ENCODE results near the gene GBGT1.
A peak's percentile ranks its signal among the peaks of the same experiment; 100 is the strongest.

Gene GBGT1

DNA sequence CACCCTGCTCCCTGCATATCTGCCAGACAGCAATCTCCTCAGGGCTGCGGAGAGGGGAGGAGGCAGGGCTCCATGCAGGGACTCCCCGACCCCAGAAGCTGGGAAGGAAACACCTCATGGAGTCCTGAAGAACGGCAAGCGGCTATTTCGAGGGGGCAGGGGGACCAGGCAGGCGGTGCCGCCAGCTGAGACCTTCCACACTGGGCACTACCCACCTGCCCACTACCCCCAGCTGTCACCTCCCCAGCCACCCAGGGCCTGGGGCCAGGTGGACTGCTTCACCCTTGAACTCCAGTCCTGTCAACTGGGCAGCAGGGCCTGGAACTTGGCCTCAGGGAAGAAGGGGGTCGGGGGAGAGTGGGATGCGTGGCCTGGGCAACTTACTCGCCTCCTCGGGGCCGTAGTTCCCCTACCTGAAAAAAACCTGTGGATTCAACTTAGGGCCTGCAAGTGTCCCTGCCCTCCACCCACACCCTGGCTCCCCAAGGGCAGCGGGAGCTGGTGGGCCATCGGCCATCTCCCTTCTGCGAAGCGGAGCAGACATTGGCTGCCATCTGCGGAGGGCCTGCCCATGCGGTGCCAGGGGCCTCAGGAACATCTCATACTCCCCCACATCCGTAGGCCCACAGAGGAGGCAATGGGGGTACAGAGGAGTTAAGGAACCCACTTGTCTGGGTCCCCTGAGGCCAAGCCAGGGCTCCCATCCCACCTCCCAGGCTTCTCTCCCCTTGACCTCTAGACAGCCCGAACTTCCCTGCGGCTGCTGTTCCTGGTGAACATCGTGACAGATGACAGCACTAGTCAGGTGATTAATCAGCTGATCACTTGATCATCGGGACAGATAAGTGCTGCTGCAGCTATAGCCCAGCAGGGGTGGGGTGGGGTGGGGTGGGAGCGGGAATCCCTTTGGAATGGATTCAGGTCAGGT, 24.2 kb downstream of the GBGT1 start:
- no peak for TF ChIP-seq POLR2AphosphoS5 (IDR thresholded peaks at IDR 0.05; ENCODE audit: low read depth, low read length)
- FAIRE-seq (no peak), DNase-seq (ENCODE audit: insufficient read length, low spot score) (no peak)

DNA sequence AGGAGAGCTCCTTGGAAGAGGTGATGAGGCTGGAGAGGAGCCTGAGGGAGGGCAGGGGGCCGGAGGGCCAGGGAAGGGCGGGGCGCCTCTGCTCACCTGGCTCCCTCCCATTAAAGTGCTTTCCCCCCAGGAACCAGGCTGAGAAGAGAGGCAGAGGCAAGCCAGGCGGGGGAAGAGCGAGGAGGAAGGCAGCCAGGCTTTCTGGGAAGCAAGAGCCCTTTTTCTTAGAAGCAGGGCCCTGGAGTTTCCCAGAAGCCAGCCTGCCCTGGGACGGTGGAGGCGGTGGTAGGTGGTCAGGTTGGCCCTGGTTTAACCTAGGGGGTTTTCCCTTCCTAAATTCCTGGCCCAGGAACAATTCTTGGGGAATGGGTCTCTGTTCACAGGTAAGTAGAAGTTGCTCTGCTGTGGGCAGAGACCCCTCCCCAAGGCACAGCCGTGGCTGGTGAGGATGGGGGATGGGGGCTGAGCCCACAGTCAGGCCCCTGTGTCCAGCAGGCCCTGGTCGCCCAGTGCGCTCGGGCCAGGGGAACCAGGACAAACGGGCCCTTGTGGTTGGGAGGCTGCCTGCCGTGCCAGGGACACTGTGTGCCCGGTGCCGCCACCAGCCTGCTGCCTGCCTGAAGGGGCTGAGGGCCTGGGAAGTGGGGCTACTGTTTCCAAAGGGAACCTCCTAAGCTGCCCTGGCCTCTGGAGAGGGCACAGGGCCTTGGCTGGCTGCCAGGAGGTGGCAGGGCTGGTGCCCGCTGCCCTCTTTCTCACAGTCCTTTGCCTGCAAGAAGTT, 26.1 kb downstream of the GBGT1 start:
- TF ChIP-seq PAX5 (IDR thresholded peaks at IDR 0.05; ENCODE audit: insufficient read depth, low read length, severe bottlenecking) (no peak), TAF1 (IDR thresholded peaks at IDR 0.05; ENCODE audit: low read depth, low read length) (no peak), POLR2A (IDR thresholded peaks at IDR 0.05; ENCODE audit: low read depth, low read length) (no peak), POLR2AphosphoS5 (IDR thresholded peaks at IDR 0.05; ENCODE audit: low read depth, low read length) (no peak), POU2F2 (IDR thresholded peaks at IDR 0.05; ENCODE audit: low read depth, low read length) (no peak), SPI1 (IDR thresholded peaks at IDR 0.05; ENCODE audit: low read depth, low read length) (no peak)
- FAIRE-seq (no peak), DNase-seq (ENCODE audit: insufficient read length, low spot score) (no peak)

DNA sequence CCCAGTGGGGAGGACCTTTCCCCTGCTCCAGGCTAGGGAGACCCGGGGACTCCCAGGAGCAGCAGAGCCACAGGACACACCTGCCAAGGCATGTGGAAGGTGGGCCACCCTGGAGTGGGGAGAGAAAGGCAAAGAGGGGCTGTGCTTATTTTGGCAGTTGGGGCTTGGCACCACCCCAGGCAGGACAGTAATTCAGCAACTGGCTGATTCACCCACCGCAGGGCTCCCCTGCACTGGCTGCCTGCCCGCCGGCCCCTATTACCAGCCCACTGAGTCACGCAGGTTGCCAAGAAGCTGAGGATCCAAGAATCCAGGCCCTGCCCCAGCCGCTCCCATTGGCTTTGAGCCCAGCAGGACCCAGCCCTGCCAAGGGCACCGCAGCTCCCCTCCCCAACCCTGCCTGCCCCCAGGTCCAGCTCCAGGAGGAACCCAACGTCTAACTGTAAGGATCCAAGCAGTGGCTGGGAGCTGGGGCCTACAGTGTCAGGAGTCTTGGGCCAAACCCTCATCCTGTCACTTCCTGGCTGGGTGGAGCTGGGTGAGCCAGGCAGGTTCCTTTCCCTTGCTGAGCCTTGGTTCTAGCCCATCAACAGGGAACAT, 28.5 kb downstream of the GBGT1 start:
- TF ChIP-seq PAX5 (IDR thresholded peaks at IDR 0.05; ENCODE audit: insufficient read depth, low read length, severe bottlenecking) (no peak), TAF1 (IDR thresholded peaks at IDR 0.05; ENCODE audit: low read depth, low read length) (no peak), POU2F2 (IDR thresholded peaks at IDR 0.05; ENCODE audit: low read depth, low read length) (no peak), POLR2AphosphoS5 (IDR thresholded peaks at IDR 0.05; ENCODE audit: low read depth, low read length) (no peak), SPI1 (IDR thresholded peaks at IDR 0.05; ENCODE audit: low read depth, low read length) (no peak), POLR2A (IDR thresholded peaks at IDR 0.05; ENCODE audit: low read depth, low read length) (no peak)
- DNase-seq (ENCODE audit: insufficient read length, low spot score) = no peak
- no peak for FAIRE-seq

DNA sequence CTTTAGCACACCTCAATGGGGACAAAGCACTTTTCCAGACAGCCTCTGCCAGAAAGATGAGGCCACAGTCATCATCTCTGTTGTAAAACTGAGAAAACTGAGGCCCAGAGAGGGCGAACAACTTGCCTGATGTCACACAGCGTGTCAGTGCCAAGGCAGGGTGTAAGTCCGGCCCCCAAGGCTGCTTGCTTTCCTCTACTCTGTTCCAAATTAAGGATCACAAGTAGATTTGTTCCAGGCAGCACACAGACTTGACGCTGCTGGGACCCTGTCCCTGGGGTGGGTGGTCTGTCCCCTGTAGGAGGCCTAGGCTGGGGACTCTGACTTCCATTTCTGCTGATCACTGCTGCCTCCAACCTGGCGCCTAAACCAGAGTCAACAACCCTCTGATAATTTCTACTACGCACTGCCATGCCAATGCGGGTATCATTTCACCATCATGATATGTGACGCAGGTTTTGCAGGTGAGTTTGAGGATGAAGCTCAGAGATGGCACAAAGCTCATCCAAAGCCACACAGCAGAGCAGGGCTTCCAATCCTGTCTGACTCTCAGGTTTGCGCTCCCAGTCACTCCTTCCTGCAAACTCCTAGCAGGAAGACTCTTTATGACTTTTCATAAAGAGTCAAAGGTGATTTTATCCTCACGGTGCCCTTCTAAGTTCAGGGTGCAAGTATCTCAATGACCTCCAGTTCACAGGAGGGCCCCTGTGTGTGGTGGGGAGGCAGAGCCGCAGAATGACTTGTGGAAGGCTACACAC, 29.1 kb downstream of the GBGT1 start:
- no peak for TF ChIP-seq POU2F2 (IDR thresholded peaks at IDR 0.05; ENCODE audit: low read depth, low read length)
- no peak for TF ChIP-seq PAX5 (IDR thresholded peaks at IDR 0.05; ENCODE audit: insufficient read depth, low read length, severe bottlenecking)
- no peak for TF ChIP-seq SPI1 (IDR thresholded peaks at IDR 0.05; ENCODE audit: low read depth, low read length)
- TF ChIP-seq POLR2A (IDR thresholded peaks at IDR 0.05; ENCODE audit: low read depth, low read length) = no peak
- TF ChIP-seq POLR2AphosphoS5 (IDR thresholded peaks at IDR 0.05; ENCODE audit: low read depth, low read length) = no peak
- TF ChIP-seq TAF1 (IDR thresholded peaks at IDR 0.05; ENCODE audit: low read depth, low read length) = no peak
- FAIRE-seq (no peak), DNase-seq (ENCODE audit: insufficient read length, low spot score) (no peak)

DNA sequence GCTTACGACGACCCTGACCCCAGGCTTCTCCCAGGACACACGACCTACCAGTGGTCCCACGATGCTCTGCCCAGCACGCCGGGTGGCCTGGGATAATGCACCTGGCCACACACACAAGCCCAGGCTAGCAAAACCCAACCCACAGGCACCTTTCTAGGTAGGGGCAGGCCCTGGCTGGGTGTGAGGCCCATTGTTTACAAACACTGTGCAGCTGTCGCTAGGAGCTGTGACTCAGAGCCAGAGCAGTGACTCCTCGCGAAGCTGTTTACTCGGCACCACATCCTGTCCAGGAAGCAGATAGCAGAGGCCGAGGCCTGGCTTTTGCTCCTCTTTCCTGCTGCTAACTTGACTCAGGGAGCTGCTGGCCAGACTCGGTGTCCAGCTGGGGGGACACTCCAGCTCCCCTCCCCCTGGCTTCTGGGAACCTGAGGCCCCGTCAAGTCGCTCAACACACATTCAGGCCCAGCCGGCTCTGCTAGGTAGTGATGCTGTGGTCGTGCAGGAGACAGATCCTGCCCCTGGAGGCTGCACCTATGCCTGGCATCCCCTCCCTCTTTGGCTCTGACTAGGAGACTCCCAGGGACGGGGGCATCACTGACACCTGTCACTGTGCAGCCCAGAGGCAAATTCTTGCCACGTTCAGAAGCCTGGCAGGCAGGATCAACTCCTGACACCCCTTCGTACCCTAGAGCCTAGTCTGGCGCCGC, 29.9 kb downstream of the GBGT1 start:
- DNase-seq (ENCODE audit: insufficient read length, low spot score) = peak; percentile 97
- peak; percentile 90 for FAIRE-seq
- TF ChIP-seq SPI1 (IDR thresholded peaks at IDR 0.05; ENCODE audit: low read depth, low read length) = no peak
- TF ChIP-seq POLR2A (IDR thresholded peaks at IDR 0.05; ENCODE audit: low read depth, low read length) = peak; percentile 54; the same call in 1 of the 2 replicates
- peak; percentile 59 for TF ChIP-seq POLR2AphosphoS5 (IDR thresholded peaks at IDR 0.05; ENCODE audit: low read depth, low read length)
- TF ChIP-seq POU2F2 (IDR thresholded peaks at IDR 0.05; ENCODE audit: low read depth, low read length) = peak; percentile 49
- TF ChIP-seq PAX5 (IDR thresholded peaks at IDR 0.05; ENCODE audit: insufficient read depth, low read length, severe bottlenecking) = no peak
- TF ChIP-seq TAF1 (IDR thresholded peaks at IDR 0.05; ENCODE audit: low read depth, low read length) = peak; percentile 61; the same call in 1 of the 2 replicates

DNA sequence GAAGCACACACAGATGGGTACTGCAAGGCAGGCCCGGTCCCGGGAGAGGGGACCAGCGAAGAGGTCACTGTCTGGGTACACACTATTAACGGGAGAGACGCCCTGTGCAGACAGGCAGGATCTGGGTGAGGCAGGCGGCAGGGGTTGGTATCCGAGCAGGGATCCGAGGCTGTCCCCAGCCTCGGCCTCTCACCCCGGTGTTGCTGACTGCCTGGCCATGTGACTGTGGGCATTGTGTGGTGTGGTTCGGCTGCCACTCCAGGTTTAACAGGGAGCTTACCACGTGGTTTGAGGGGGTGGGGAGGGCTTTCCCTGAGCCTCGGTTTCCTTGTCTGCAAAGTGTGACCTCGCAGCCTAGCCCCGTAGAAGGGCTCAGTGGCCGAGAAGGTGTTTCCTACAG, 31.5 kb downstream of the GBGT1 start:
- DNase-seq (ENCODE audit: insufficient read length, low spot score) (no peak), FAIRE-seq (no peak)
- no peak for TF ChIP-seq TAF1 (IDR thresholded peaks at IDR 0.05; ENCODE audit: low read depth, low read length)
- no peak for TF ChIP-seq POLR2A (IDR thresholded peaks at IDR 0.05; ENCODE audit: low read depth, low read length)
- no peak for TF ChIP-seq POU2F2 (IDR thresholded peaks at IDR 0.05; ENCODE audit: low read depth, low read length)
- no peak for TF ChIP-seq SPI1 (IDR thresholded peaks at IDR 0.05; ENCODE audit: low read depth, low read length)
- TF ChIP-seq POLR2AphosphoS5 (IDR thresholded peaks at IDR 0.05; ENCODE audit: low read depth, low read length) = no peak
- TF ChIP-seq PAX5 (IDR thresholded peaks at IDR 0.05; ENCODE audit: insufficient read depth, low read length, severe bottlenecking) = no peak

DNA sequence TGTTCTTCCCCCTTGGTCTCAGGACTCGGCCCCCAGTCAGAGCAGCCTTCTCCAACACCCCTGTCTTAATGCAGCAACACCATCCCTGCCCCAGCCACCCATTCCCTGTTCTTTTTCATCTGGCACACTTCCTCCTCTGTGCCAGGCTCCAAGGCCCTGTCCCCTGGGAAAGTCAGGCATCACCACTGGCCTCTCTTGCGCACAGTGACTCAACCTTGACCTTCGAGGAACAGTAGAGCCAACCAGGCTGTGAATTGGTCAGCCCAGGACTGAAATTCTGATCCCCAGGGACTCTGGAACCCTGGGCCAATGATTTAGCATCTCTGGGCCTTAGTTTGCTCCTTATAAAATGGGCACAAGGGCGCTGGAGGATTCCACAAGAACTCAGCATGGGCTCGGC, 32.2 kb downstream of the GBGT1 start:
- FAIRE-seq (no peak), DNase-seq (ENCODE audit: insufficient read length, low spot score) (no peak)
- no peak for TF ChIP-seq POLR2A (IDR thresholded peaks at IDR 0.05; ENCODE audit: low read depth, low read length)
- no peak for TF ChIP-seq POU2F2 (IDR thresholded peaks at IDR 0.05; ENCODE audit: low read depth, low read length)
- TF ChIP-seq POLR2AphosphoS5 (IDR thresholded peaks at IDR 0.05; ENCODE audit: low read depth, low read length) = no peak
- no peak for TF ChIP-seq PAX5 (IDR thresholded peaks at IDR 0.05; ENCODE audit: insufficient read depth, low read length, severe bottlenecking)
- no peak for TF ChIP-seq TAF1 (IDR thresholded peaks at IDR 0.05; ENCODE audit: low read depth, low read length)
- no peak for TF ChIP-seq SPI1 (IDR thresholded peaks at IDR 0.05; ENCODE audit: low read depth, low read length)

DNA sequence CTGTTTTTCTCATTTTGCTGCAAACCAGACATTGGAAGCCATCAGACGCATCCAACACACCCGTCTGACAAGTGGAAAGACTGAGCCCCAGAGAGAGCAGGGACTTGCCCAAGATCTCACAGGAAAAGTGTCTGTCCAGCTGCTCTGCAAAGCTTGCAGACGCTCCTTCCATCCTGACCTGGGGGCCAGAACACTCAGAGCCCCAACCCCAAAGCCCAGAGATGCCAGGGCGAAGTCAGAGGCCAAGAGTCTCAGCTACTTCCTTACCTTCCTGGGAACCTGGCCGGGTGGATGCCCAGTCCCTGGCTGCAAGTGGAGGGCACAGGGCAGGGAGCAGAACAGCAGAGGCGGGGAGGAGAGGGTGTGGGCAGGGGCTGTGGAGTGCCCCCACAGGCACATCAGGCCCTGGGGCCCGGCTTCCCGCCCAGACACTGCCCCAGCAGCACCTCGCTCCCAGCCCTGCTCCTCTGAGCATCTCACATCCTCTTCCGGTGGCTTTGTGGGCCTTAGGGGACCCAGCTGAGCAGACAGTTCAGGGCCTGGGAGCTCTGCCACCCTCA, 32.9 kb downstream of the GBGT1 start:
- peak; percentile 79 for DNase-seq (ENCODE audit: insufficient read length, low spot score)
- TF ChIP-seq POU2F2 (IDR thresholded peaks at IDR 0.05; ENCODE audit: low read depth, low read length) (no peak), TAF1 (IDR thresholded peaks at IDR 0.05; ENCODE audit: low read depth, low read length) (no peak), PAX5 (IDR thresholded peaks at IDR 0.05; ENCODE audit: insufficient read depth, low read length, severe bottlenecking) (no peak), SPI1 (IDR thresholded peaks at IDR 0.05; ENCODE audit: low read depth, low read length) (peak; percentile 47; the same call in 1 of the 2 replicates), POLR2AphosphoS5 (IDR thresholded peaks at IDR 0.05; ENCODE audit: low read depth, low read length) (0 out of 2 replicates have a peak, but pooled peaks have one; percentile 26)
- FAIRE-seq = peak; percentile 77

Data from GM12891 (cell line).